Ovary (tissue), 9 donors: ENCODE data around the gene PRR35. TPM values are rescaled to one million over a fixed set of nuclear protein-coding genes. Genes with fewer than 3 reads are reported as not detected.
A peak's percentile ranks its signal among the peaks of the same experiment; 100 is the strongest.

ENCODE experiments used
- DNase-seq, 5 donors: peaks; one replicate each; pipeline ENCODE4 v3.0.0-alpha.2; 2019 to 2020
- H3K27ac ChIP-seq, 2 donors: fragments of 200-600 bp; one replicate each; pipeline versions ENCODE4 v1.5.1 to v1.8.0; 2019 to 2022
- H3K27me3 ChIP-seq: fragments of 200-600 bp; one replicate; pipeline ENCODE4 v1.8.0; 2022
- H3K36me3 ChIP-seq: fragments of 200-600 bp; sonication (generic); one replicate; pipeline ENCODE4 v1.5.1; 2019
- H3K4me1 ChIP-seq: one replicate; pipeline ENCODE4 v1.8.1; 2013; ENCODE audit warnings: mild to moderate bottlenecking, moderate library complexity; ENCODE audit not compliant: insufficient read depth
- H3K4me3 ChIP-seq: fragments of 200-600 bp; sonication (generic); one replicate; pipeline ENCODE4 v1.5.1; 2017
- H3K9me3 ChIP-seq, 2 donors: fragments of 200-600 bp in 1 of 2; sonication (generic) in 1 of 2; one replicate each; pipeline versions ENCODE4 v1.5.1 to v1.8.1; 2013 to 2019; ENCODE audit warnings: mild to moderate bottlenecking in 1 of 2, moderate library complexity in 1 of 2
- EP300 ChIP-seq: sonication (generic); formaldehyde crosslinking; IDR thresholded peaks from one replicate; pipeline ENCODE4 v1.6.1; 2017; ENCODE audit warnings: antibody characterized with exemption
- POLR2A ChIP-seq: fragments of 450-650 bp; IDR thresholded peaks from one replicate; pipeline ENCODE4 v1.6.1; 2017; ENCODE audit warnings: antibody characterized with exemption, mild to moderate bottlenecking, moderate library complexity
- WGBS, 3 donors: extraction: QIAGEN DNeasy Blood & Tissue Kit in 1 of 3; methylation state at CpG; one replicate each; pipeline versions ENCODE4 v1.1.5 to v1.1.7; 2013 to 2017; 5-methylcytosine and 5-hydroxymethylcytosine counted together
- intact Hi-C, 4 donors: fragments of 100-400 bp; cut with DNase I; formaldehyde crosslinking; loops; one replicate each; pipeline versions ENCODE4 v1.11.0 to v1.15.1; 2022 to 2023
- polyA plus RNA-seq, 2 donors: library from polyadenylated mRNA; stranded (reverse); fragments of 200-250 nt in 1 of 2; fragments of 350-450 nt in 1 of 2; fragmentation: Illumina TruSeq in 1 of 2; extraction: RNeasy Lipid Tissue Mini Kit (QIAGEN cat#74804) in 1 of 2; gene quantifications; one replicate each; pipeline ENCODE4 v1.2.3, GENCODE V29; 2013 to 2014
- total RNA-seq, 7 donors: library from RNA; depleted of rRNA in 2 of 7; stranded (reverse); fragments of >200 nt in 2 of 7; fragmentation: NEBNext Ultra II Directional in 3 of 7; extraction: Animal tissue kit (Norgen Biotek cat#: 25700) in 3 of 7; gene quantifications; one replicate each; pipeline versions ENCODE4 v1.1.0 to v1.2.4, GENCODE V29; 2016 to 2023
- TF ChIP-seq, protein P1 (sequence below), 3 donors: fragments of 450-650 bp in 2 of 3; fragments of 200-600 bp in 1 of 3; IDR thresholded peaks; one replicate each; pipeline versions ENCODE4 v1.5.1 to v1.8.0; 2016 to 2022; ENCODE audit warnings: antibody characterized with exemption in 3 of 3, mild to moderate bottlenecking in 1 of 3
- donor health status: DM: no; HTN: no; CAD: no; lungs with moderate emphysema.
- donor health status: DM: no; HTN: no; CAD: no.
- donor health status: Bipolar disorder and iron deficiency.
- donor health status: DM: yes; HTN: yes; CAD: no.
- donor health status: DM: no; HTN: no; CAD: no.
- donor health status: DM: yes; HTN: yes; CAD: no.

Gene PRR35
- total and polyA plus RNA-seq, 9 donors = not detected

DNA sequence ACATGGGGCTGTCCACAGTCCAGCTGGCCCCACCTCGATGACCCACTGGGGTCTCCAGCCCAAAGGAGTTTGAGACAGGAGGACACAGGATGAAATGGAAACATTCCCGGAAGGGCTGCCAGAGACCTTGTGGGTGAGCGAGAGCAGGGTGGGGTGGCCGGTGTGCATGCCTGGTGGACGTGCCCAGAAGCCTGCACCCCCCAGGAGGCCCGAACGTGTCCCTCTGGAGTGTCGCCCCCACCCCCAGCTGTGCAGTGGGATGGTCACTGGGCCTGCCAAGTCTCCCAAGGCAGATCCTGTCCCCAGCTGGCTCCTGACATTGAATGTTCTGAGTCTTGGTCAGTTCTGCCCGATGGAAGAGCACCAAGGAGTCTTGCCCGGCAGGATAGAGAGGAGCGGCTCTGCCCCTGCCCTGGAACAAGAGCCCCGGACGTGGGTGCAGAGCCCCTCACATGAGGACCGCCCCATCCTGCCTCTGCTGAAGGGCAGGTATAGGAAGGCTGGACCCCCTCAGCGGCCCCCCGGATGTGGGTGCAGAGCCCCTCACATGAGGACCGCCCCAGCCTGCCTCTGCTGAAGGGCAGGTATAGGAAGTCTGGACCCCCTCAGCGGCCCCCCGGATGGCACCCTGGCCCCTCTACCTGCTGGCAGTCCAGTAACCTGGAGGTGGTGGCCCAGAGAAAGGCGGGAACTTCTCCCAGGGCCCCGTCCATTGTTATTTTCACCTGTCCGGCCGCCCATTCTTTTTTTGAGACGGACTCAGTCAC, 35.7 kb upstream of the PRR35 start:
- H3K27ac ChIP-seq = no peak overlapping the region
- peaks cover 16% of the 10 kb centered on the region for H3K4me1 ChIP-seq
- TF ChIP-seq EP300 (no peak), POLR2A (no peak)
- TF ChIP-seq, protein P1, sequence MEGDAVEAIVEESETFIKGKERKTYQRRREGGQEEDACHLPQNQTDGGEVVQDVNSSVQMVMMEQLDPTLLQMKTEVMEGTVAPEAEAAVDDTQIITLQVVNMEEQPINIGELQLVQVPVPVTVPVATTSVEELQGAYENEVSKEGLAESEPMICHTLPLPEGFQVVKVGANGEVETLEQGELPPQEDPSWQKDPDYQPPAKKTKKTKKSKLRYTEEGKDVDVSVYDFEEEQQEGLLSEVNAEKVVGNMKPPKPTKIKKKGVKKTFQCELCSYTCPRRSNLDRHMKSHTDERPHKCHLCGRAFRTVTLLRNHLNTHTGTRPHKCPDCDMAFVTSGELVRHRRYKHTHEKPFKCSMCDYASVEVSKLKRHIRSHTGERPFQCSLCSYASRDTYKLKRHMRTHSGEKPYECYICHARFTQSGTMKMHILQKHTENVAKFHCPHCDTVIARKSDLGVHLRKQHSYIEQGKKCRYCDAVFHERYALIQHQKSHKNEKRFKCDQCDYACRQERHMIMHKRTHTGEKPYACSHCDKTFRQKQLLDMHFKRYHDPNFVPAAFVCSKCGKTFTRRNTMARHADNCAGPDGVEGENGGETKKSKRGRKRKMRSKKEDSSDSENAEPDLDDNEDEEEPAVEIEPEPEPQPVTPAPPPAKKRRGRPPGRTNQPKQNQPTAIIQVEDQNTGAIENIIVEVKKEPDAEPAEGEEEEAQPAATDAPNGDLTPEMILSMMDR (IDR thresholded peaks at IDR 0.05) = no peak
- no peak overlapping the region for H3K4me3 ChIP-seq
- H3K36me3 ChIP-seq = no peaks in the 10 kb centered on the region
- intact Hi-C loops = loop anchor here in 1 of 4 donors (10.0 kb wide), 1 partner anchor 1160 kb away; no protein-coding TSS in a partner anchor
- DNase-seq = peak in 3 of 5 donors; percentile 39 to 53 (median 39)
- H3K27me3 ChIP-seq = no peaks in the 10 kb centered on the region
- 54 to 63% (median 62%) methylated on average over 24 of the region's 24 CpGs for WGBS, 3 donors
- no peaks in the 10 kb centered on the region for H3K9me3 ChIP-seq

DNA sequence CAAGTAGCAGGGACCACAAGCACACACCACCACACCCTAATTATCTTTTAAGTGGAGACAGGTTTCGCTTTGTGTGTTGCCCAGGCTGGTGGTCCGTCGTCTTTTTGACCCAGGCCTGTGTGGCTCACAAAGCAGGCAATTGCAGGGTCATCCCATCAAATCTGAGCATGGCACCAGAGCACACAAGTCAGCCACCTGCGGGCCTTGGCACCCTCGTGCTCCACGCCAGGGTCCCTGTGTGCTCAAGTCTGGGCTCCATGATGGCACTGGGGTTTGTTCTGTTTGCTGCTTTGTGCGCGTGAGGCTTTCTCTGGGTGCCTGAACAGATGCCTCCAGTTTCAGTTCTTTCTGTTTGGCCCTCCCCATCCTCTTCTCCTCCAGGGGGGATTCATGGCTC, 35.1 kb upstream of the PRR35 start:
- Histone ChIP-seq H3K4me3 (no peak overlapping the region), H3K36me3 (no peaks in the 10 kb centered on the region), H3K9me3 (no peaks in the 10 kb centered on the region), H3K27ac (no peak overlapping the region), H3K27me3 (no peaks in the 10 kb centered on the region), H3K4me1 (peaks cover 20% of the 10 kb centered on the region)
- 88 to 94% (median 94%) methylated on average over 8 of the region's 8 CpGs for WGBS, 3 donors
- intact Hi-C loops = loop anchor here in 1 of 4 donors (10.0 kb wide), 1 partner anchor 1160 kb away; no protein-coding TSS in a partner anchor
- TF ChIP-seq EP300 (no peak), POLR2A (no peak)
- TF ChIP-seq, protein P1 (IDR thresholded peaks at IDR 0.05) = no peak
- DNase-seq = no peak

DNA sequence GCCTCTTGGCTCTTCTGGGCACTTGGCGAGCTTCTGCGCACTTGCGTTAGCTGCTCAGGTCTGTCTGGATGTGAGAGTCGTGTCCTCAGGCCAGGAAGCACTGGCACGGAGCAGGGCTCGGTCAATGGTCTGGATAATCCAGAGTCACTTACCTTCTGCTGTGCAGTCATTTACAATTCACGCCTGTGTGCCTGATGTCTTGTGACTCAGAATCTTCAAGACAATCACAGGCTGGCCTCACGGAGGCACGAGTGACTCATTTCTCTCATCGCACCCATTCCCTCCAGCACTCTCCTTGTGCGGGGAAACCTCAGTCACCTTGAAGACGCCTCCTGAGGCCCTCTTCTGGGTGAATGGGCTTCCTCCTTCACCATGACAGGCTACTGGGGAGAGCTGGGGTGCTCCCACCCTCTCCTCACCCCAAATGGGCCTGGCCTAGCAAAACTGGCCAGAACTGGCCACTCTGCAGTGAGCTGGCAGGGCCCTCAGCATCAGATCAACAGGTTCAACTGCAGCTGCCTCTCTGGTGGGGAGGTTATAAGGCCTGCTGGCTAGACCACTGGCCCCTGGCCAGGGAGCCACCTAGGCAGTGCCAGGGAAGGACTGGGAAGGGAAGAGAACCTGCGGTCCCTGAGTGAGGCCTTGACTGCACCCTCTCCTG, 34.5 kb upstream of the PRR35 start:
- Histone ChIP-seq H3K4me1 (peaks cover 20% of the 10 kb centered on the region), H3K36me3 (no peaks in the 10 kb centered on the region), H3K27ac (peak overlapping the region in 1 of 2 donors; percentile 100), H3K27me3 (no peaks in the 10 kb centered on the region), H3K4me3 (no peak overlapping the region), H3K9me3 (no peaks in the 10 kb centered on the region)
- TF ChIP-seq, protein P1 (IDR thresholded peaks at IDR 0.05) = no peak
- TF ChIP-seq EP300 = no peak
- TF ChIP-seq POLR2A = no peak
- peak in 4 of 5 donors; percentile 34 to 63 (median 58) for DNase-seq
- 77 to 79% (median 78%) methylated on average over 13 of the region's 13 CpGs for WGBS, 3 donors
- intact Hi-C loops = loop anchor here in 1 of 4 donors (10.0 kb wide), 1 partner anchor 1159 kb away; no protein-coding TSS in a partner anchor

DNA sequence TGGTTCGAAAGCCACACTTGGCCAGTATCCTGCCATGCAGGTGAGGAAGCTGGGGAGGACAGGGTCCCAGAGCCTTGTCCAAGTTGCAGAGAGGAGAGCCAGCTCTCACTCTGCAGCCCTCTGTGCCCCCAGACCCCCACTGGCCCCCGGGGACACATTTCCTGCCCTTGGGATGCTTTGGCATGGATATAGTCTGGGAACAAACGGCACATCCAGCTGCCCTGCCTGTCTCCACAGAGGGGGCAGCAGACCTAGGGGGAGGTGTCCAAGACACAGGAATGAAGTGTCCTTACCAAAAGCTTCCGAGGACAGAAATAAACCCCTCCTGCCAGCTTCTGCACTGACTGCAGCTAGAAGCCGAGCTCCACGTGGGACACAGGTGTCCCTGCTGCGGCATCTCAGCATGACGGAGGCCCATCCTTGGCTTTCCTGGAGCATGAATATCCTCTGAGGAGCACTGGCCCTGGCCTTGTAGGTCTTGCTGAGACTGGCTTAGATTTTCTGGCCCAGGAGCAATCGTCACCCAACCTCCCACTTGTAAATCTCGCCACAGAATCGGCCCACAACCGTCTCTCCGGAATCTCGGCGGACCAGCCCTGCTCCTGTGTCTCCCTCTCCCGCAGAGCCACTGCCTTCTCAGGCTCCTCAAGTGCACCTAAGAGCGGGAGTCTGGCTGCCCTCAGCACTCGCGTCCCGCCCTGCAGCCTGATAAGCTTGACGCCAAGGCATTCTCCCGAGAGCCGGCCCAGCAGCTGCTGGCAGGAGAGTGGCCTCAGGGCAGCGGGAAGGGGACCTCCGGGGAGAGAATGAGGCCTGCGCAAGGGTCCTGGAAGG, 33.8 kb upstream of the PRR35 start:
- peak; percentile 54 to 77 (median 62) for DNase-seq
- Histone ChIP-seq H3K36me3 (no peaks in the 10 kb centered on the region), H3K27ac (peak overlapping the region; percentile 92 to 100), H3K4me3 (peak overlapping the region; percentile 59), H3K9me3 (no peaks in the 10 kb centered on the region), H3K27me3 (no peaks in the 10 kb centered on the region), H3K4me1 (peaks cover 20% of the 10 kb centered on the region)
- WGBS, 3 donors = 4 to 7% (median 7%) methylated on average over 25 to 26 of the region's 26 CpGs
- TF ChIP-seq POLR2A (no peak), EP300 (no peak)
- TF ChIP-seq, protein P1 (IDR thresholded peaks at IDR 0.05) = no peak
- intact Hi-C loops = loop anchor here in 2 of 4 donors (1.0 to 10.0 kb wide), 2 partner anchors 100 to 1158 kb away; no protein-coding TSS in a partner anchor
